Liver (tissue), 3 donors: ENCODE results near the gene PEX11G.

Experiments used
- CTCF ChIP-seq: fragments of 150-350 bp; IDR thresholded peaks from 2 replicates; pipeline ENCODE4 v1.5.1; 2017; ENCODE audit warnings: improper control_type of control experiment, low read depth, low read length; ENCODE audit not compliant: missing input control
- FOXA1 ChIP-seq: IDR thresholded peaks from 2 replicates; pipeline ENCODE4 v1.6.1; 2016; ENCODE audit warnings: antibody characterized with exemption
- JUND ChIP-seq, 2 donors: IDR thresholded peaks; 2 replicates each; pipeline ENCODE4 v1.6.1; 2016; ENCODE audit warnings: antibody characterized with exemption in 2 of 2
- MAX ChIP-seq: IDR thresholded peaks from 2 replicates; pipeline ENCODE4 v1.6.1; 2016; ENCODE audit warnings: antibody characterized with exemption
- TAF1 ChIP-seq: conservative IDR thresholded peaks from 2 replicates; pipeline ENCODE4 v1.6.1; 2016; ENCODE audit warnings: antibody characterized with exemption, mild to moderate bottlenecking
- ZBTB33 ChIP-seq: IDR thresholded peaks from 2 replicates; pipeline ENCODE4 v1.6.1; 2016; ENCODE audit warnings: antibody characterized with exemption
- donor health status: healthy.
- donor health status: healthy.

DNA sequence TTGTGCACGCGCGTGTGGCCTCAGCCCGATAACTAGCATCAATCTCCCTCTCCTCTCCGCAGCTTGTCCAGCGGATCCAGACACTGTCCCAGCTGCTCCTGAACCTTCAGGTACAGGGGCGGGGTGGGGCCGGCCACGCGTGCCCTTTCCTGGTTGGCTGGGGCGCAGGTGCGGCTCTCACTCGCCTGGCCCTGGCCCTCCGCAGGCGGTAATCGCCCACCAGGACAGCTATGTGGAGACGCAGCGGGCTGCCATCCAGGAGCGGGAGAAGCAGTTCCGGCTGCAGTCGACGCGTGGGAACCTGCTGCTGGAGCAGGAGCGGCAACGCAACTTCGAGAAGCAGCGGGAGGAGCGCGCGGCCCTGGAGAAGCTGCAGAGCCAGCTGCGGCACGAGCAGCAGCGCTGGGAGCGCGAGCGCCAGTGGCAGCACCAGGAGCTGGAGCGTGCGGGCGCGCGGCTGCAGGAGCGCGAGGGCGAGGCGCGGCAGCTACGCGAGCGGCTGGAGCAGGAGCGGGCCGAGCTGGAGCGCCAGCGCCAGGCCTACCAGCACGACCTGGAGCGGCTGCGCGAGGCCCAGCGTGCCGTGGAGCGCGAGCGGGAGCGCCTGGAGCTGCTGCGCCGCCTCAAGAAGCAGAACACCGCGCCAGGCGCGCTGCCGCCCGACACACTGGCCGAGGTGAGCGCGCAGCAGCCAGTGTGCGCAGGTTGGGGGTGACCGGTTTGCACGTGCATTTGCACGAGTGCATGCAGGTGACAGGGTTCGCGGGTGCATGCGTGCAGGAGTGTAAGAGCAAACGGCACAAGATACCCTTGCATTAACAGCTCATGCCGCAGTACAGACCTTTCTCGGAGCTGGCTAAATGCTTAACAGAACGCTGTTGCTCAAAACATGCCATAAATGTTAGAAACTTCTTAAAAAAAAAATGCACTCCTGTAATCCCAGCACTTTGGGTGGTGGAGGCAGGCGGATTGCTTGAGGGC, 21.5 kb downstream of the PEX11G start:
- no peak for TF ChIP-seq FOXA1
- TF ChIP-seq CTCF: no peak
- no peak for TF ChIP-seq TAF1
- TF ChIP-seq JUND (IDR thresholded peaks at IDR 0.05): no peak
- no peak for TF ChIP-seq ZBTB33
- TF ChIP-seq MAX: no peak
